ENCODE data around the gene PURA. TPM values are rescaled to one million over a fixed set of nuclear protein-coding genes. Genes with fewer than 3 reads are reported as not detected.

PURA gene
- total and polyA plus RNA-seq, 4 donors, result 2.8 to 14.7 (median 5.6) TPM

DNA sequence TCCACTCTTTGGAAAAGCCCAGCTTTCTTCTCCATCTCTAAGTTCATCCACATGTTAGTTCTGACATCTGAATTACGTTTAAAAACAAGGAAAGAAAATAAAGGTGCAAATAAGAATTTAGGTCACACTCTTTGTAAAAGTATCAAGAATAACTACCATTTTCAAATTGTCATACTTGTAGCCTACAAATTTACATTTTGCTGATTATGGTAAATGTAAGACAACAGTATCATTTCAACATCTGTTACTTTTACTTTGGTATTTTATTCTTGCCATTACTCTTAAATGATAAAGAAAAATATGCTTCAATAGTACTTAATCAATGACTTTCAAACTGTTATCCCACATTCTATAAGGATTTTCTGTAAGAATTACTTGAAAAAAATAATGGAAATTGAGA, 9.8 kb upstream of the PURA start:
- Histone ChIP-seq H3K9me3 (ENCODE audit: control insufficient read depth in 4 of 4, low read length in 3 of 4) (no peaks in the 10 kb centered on the region), H3K4me1 (ENCODE audit: control insufficient read depth in 4 of 4, insufficient read depth in 4 of 4, low read length in 3 of 4) (peaks cover 5 to 22% (median 17%) of the 10 kb centered on the region in 4 donors), H3K4me3 (ENCODE audit: low read depth in 1 of 3, low read length in 3 of 3) (no peak overlapping the region), H3K36me3 (ENCODE audit: control insufficient read depth in 4 of 4, insufficient read depth in 3 of 4, low read depth in 1 of 4, low read length in 3 of 4) (no peaks in the 10 kb centered on the region), H3K27me3 (ENCODE audit: control insufficient read depth in 4 of 4, insufficient read depth in 4 of 4, low read length in 3 of 4) (no peaks in the 10 kb centered on the region), H3K27ac (ENCODE audit: low read depth in 1 of 2, low read length in 2 of 2) (no peak overlapping the region), H3K9ac (ENCODE audit: low read depth in 1 of 2, low read length in 2 of 2) (no peak overlapping the region)
- DNase-seq (ENCODE audit: low spot score), result no peak
- 77% methylated on average over 1 of the region's 1 CpG for WGBS
- TF ChIP-seq RAD21 (IDR thresholded peaks at IDR 0.05) (no peak), RXRA (IDR thresholded peaks at IDR 0.05) (no peak), YY1 (IDR thresholded peaks at IDR 0.05) (no peak), NR2F2 (IDR thresholded peaks at IDR 0.05) (no peak), CTCF (IDR thresholded peaks at IDR 0.05; ENCODE audit: low read depth, low read length, missing input control) (no peak), GABPA (IDR thresholded peaks at IDR 0.05 in 1 of 2, conservative IDR thresholded peaks at IDR 0.05 in 1 of 2) (no peak), FOXA1 (IDR thresholded peaks at IDR 0.05) (no peak), EGR1 (IDR thresholded peaks at IDR 0.05; ENCODE audit: low read depth in 2 of 2) (no peak), HNF4A (conservative IDR thresholded peaks at IDR 0.05) (no peak), FOXA2 (IDR thresholded peaks at IDR 0.05) (no peak), JUND (IDR thresholded peaks at IDR 0.05) (no peak), HNF4G (IDR thresholded peaks at IDR 0.05) (no peak), ZBTB33 (IDR thresholded peaks at IDR 0.05) (no peak), SP1 (IDR thresholded peaks at IDR 0.05) (no peak), TAF1 (conservative IDR thresholded peaks at IDR 0.05) (no peak)
- TF ChIP-seq, protein P1, sequence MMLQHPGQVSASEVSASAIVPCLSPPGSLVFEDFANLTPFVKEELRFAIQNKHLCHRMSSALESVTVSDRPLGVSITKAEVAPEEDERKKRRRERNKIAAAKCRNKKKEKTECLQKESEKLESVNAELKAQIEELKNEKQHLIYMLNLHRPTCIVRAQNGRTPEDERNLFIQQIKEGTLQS (IDR thresholded peaks at IDR 0.05), result no peak
- TF ChIP-seq, protein P2, sequence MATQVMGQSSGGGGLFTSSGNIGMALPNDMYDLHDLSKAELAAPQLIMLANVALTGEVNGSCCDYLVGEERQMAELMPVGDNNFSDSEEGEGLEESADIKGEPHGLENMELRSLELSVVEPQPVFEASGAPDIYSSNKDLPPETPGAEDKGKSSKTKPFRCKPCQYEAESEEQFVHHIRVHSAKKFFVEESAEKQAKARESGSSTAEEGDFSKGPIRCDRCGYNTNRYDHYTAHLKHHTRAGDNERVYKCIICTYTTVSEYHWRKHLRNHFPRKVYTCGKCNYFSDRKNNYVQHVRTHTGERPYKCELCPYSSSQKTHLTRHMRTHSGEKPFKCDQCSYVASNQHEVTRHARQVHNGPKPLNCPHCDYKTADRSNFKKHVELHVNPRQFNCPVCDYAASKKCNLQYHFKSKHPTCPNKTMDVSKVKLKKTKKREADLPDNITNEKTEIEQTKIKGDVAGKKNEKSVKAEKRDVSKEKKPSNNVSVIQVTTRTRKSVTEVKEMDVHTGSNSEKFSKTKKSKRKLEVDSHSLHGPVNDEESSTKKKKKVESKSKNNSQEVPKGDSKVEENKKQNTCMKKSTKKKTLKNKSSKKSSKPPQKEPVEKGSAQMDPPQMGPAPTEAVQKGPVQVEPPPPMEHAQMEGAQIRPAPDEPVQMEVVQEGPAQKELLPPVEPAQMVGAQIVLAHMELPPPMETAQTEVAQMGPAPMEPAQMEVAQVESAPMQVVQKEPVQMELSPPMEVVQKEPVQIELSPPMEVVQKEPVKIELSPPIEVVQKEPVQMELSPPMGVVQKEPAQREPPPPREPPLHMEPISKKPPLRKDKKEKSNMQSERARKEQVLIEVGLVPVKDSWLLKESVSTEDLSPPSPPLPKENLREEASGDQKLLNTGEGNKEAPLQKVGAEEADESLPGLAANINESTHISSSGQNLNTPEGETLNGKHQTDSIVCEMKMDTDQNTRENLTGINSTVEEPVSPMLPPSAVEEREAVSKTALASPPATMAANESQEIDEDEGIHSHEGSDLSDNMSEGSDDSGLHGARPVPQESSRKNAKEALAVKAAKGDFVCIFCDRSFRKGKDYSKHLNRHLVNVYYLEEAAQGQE (IDR thresholded peaks at IDR 0.05), result no peak
- TF ChIP-seq, protein P3, sequence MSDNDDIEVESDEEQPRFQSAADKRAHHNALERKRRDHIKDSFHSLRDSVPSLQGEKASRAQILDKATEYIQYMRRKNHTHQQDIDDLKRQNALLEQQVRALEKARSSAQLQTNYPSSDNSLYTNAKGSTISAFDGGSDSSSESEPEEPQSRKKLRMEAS (IDR thresholded peaks at IDR 0.05), result no peak

All from liver (tissue), 9 donors.